ENCODE data around the gene FLVCR1.
"Not testable (repeated sequence)": the region's sequence is repeated elsewhere in the genome, so short reads cannot be mapped to it uniquely, and the experiment has no call there.

Gene FLVCR1

DNA sequence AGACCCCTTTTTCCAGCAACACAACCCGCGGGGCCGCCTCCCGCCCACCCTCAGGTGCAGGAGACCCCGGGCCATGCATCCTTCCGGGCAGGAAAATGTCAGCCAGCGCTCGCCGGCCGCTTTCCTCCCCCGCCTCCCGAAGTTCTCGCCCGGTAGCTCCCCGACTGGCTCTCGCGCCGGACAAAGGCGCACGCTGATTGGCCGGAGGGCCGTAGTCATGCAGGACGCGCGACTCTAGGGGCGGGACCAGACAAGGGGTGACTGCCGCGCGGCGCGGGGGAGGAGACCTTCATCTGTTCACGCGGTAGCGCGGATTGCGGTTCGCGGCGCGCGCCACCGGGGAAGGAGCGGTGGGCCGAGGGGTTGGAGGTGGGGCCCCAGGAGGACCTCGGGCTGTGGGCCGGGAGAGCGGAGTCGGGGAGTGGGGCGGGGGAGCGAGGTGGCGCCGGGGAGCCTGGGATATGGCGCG is at the start of gene FLVCR1:
Gene FLVCR1, plus strand, starts transcription at position 284 of the 469 bp plus-strand sequence. Its CDS starts 178 bp downstream, at position 462.
- DNase-seq (ENCODE audit: low read depth): peak; percentile 74

DNA sequence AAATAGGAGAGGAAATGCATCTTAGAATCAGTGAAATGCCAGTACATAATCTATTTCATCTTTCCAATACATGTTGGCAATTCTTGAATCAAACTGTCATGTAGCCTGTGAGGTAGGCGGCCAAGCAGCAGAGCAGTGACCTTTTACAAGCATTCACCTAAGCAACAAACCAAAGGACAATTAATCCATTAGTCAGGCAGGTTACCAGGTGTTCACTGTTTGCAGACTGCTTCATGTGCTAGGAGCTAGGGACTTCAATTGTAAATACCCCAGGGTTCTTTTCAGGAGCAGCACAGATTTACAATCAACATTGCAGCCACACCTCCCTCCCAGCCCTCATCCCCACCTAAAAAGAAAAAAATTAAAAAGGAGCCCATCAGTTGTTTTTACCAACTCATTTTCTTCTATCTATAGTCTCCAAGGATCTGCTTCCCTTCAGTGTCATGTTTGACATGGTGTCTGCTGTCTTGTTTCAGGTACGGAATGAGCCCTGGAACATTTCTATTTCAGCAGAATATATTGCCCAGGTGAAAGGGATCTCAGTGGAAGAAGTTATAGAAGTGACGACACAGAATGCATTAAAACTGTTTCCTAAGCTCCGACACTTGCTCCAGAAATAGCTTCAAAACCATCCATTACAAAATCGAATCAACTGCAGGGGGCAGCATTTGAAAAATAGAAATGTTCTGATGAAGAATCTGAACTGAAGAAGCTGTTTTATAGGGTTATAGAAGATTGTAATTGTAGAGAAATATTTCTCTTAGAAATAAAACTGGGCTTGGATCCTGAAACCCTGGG is 43.3 kb upstream of the FLVCR1 start:
- DNase-seq (ENCODE audit: low read depth): no peak

DNA sequence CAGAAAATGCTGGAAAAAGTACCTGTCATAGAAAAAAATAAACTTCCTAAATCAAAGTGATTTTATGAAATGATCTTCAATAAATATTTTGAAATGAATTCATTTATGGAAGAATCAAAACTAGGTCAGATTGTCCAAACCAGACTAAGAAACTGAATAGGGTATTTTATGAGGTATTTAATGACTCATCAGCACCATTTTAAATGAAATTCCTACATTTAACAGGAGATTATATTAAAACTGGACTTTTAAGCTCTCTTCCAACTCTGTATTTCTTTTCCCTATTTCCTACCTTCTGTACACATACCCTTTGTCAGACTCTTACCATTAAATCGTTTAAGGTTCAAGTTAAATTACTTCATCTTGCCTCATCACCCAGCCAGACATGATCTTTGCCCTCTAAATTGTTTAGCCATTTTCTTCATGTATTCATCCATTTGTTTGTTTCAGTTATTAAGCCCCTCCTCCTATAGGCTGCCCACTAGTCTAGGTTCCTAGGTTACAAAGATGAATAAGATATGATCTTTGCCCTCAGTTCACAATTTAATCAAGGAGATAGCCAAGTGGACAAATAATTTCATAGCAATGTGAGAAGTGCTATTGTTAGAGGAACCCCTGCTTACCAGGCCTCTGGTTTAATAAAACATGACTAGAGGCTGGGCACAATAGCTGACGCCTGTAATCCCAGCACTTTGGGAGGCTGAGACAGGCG is 41.4 kb upstream of the FLVCR1 start:
- no peak for DNase-seq (ENCODE audit: low read depth)

DNA sequence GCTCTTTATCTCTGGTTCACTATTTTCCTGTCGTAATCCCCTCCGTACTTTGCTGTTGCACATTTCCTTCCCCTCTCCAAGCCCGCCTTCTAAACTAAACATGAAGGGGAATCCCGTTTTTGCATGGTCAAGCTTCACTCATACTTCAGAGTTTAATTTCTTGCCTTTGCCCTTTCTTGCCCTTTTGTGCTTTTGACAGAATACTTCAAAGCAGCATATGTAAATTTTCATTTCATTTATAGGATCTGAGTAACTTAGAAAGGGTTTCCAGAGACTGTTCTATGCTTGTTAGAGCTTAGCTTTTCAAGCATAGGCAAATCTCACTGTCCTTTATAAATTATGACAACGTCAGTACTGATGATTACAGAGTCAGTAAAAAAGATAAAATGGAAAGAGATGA is 38.3 kb upstream of the FLVCR1 start:
- DNase-seq (ENCODE audit: low read depth): no peak

DNA sequence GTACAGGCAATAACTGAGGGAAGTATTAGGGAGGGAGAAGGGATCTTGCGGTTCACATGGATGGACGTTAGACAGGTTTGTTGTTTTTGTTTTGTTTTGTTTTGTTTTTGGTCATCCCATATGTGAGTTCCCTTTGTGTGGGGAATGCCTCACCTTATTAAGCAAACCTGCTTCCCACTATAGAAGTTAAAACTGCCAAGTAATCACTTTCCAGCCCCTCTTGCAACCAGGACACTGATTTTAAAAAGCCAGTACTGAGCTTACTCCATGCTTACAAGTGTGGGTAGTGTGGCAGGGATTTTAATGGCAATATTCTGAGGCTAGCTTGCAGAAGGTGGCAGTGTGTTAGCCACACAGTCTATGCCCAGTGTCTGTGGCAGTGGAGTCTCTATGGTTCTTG is 37.1 kb upstream of the FLVCR1 start:
- no peak for DNase-seq (ENCODE audit: low read depth)

DNA sequence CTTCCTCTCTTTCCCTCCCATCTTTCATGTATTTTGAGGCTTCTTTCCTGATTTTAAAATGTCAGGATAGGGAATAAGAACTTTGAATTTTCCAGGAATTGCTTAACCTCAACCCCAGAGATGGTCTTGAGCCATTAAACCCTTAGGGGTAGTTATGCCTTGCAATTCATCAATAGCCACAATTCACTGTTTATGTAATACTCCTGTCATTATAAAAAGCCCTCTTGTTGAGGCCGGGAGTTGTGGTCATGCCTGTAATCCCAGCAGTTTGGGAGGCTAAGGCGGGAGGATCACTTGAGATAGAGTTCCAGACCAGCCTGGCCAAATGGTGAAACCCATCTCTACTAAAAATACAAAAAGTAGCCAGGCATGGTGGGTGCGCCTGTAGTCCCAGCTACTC is 35.1 kb upstream of the FLVCR1 start:
- no peak for DNase-seq (ENCODE audit: low read depth)

DNA sequence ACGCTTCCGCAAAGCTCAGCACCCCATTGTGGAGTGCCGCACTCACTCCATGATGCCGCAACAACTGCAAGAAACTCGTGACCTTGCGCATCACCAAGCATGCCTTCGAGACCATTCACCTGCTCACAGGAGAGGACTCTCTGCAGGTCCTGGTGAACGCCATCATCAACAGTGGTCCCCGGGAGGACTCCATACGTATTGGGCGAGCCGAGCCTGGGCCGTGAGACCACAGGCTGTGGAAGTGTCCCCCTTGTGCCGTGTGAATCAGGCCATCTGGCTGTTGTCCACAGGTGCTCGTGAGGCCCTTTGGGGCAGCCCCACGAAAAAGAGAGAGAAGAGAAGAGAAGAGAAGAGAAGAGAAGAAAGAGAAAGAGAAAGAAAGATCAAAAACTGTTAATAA is 33.9 kb upstream of the FLVCR1 start:
- DNase-seq (ENCODE audit: low read depth): no peak

DNA sequence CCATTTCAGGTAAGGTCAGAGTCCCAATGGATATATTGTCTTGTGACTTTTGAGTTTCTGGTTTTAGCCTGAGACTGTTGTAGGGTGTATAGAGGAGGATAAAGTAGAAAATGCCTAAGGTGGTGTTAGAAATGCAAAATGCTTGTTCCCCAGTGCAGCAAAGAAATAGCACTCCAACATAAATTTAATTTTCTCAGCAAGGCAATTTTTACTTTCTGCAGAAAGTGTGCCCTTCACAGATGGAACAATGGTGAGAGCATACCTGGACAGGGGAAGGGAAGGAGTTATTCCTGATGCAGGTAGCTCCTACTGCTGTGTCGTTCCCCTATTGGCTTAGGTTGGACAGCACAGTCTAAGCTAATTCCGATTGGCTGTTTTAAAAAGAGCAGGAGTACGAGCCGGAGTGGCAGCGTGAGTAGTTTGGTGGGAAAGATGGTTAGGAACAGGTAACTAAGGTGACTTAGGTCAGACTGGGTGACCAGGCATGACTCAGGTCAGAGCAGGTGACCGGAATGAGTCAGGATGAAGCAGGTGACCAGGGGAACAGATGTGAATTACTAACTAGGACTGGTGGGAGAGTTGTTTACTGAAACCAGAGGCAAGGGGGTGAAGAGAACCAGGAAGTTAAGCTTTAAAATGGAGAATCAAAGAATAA is 32.1 kb upstream of the FLVCR1 start:
- no peak for DNase-seq (ENCODE audit: low read depth)

DNA sequence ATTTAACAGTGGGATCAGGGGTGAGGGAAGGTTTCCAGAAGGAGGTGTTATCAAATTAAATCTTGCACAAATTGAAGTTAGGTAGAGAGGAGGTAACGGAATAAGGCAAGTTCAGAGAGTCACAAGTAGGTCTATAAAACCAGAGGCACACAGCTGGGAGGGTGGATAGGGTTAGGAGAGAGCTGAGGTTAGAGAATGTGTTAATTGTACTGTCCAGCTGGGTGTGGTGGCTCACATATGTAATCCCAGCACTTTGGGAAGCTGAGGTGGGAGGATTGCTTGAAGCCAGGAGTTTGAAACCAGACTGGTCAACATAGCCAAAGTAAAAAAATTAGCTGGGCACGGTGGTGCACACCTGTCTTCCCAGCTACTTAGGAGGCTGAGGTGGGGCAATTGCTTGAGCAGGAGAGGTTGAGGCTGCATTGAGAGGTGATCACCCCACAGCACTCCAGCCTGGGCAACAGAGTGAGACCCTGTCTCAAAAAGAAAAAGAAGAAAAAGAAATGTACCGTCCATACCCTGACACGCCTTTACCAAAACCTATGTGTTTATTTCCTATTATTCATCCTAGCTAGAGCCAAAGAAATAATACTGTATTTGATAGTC is 30.8 kb upstream of the FLVCR1 start:
- no peak for DNase-seq (ENCODE audit: low read depth)

DNA sequence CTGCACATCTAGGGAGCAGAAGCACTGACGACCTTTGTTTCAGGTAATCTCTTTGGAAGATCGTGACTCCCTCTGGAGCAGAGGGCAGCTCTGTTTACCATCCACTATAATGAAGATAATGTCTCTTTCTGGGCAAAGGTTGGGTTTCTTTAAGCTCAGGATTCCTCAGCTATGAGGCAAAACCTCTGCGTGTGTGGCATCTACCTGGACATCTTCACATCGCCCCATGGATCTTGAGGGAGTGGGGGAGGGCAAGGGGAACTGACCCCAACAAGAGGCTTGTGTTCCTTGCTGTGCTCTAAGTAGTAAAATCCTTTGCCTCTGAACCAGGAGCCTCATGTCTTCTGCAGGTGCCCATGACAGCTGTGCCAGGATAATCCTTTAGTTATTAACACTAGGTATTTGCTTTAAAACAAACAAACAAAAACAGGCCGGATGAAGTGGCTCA is 30.2 kb upstream of the FLVCR1 start:
- no peak for DNase-seq (ENCODE audit: low read depth)

DNA sequence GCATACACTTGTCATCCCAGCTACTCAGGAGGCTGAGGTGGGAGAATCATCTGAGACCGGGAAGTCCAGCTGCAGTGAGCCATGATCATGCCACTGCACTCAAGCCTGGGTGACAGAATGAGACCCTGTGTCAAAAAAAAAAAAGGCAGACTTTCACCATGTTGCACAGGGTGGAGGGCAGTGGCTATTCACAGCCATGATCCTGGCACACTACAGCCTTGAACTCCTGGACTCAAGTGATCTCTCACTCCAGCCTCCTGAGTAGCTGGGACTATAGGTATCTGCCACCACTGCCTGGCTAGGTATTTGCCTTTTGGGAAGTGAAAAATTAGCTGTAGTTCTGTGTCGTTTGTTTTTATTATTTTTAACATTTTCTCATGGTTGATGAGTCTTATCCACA is 29.7 kb upstream of the FLVCR1 start:
- DNase-seq (ENCODE audit: low read depth): no peak

DNA sequence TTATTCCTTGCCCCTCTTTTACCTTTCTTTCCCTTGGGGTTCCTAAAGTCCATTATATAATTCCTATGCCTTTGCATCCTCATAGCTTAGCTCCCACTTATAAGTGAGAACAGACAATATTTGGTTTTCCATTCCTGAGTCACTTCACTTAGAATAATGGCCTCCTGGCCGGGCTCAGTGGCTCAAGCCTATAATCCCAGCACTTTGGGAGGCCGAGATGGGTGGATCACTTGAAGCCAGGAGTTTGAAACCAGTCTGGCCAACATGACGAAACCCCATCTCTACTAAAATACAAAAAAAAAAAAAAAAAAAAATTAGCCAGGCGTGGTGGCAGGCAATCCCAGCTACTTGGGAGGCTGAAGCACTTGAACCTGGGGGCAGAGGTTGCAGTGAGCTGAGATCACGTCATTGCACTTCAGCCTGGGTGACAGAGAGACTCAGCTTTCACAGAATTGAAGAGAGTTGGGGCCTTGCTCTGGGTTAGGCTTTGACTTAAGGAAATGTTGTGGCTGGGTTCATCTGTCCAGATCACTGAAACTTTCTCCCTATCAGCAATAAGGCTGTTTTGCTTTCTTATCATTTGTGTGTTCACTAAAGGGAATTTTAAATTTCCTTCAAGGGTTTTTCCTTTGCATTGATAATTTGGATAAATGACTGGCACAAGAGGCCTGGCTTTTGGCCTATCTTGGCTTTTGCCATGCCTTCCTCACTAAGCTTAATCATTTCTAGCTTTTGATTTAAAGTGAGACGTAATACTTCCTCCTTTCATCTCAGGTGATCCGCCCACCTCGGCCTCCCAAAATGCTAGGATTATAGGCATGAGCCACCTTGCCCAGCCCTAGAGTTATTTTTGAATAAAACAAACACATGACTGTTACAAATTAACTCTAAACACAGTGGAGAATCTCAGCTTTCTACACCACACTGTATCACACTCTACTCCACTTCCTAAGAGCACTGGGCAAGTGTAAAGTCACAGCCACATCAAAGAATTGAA is 24.6 kb upstream of the FLVCR1 start:
- DNase-seq (ENCODE audit: low read depth): not testable (repeated sequence)

DNA sequence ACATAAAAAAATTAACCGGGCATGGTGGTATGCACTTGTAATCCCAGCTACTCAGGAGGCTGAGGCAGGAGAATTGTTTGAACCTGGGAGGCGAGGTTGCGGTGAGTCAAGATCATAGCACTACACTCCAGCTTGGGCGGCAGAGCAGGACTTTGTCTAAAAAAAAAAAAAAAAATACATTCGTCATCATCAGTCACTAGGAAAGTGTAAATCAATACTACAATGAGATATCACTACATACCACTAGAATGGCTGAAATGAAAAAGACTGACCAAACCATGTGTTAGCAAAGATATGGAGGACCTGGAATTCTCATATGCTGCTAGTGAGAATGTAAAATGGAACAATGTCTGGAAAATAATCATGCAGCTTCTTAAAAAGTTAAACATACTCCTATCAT is 19.9 kb upstream of the FLVCR1 start:
- DNase-seq (ENCODE audit: low read depth): no peak

DNA sequence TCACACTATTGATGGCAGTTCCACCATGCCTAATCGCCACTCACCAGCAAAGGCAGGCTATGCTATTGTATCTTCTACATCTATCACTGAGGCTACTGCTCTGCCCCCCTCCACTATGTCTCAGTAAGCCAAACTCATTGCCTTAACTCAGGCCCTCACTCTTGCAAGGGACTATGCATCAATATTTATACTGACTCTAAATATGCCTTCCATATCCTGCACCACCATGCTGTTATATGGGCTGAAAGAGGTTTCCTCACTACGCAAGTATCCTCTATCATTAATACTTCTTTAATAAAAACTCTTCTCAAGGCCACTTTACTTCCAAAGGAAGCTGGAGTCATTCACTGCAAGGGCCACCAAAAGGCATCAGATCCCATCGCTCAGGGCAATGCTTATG is 13.6 kb upstream of the FLVCR1 start:
- not testable (repeated sequence) for DNase-seq (ENCODE audit: low read depth)

DNA sequence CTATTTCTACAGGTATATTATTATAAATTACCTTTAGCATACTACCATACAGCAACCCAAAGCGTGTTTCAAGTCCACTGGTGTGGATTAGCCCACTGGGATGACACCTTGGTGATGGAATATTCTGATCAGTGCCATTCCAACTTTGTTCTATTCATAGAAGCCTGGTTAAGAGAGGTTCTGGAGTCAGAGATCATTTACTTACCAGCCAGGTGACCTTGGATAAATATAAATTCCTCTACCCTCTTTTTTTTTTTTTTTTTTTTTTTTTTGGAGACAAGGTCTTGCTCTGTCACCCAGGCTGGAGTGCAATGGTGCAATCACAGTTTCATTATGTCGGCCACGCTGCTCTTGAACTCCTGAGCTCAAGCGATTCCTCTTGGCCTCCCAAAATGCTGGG is 10.5 kb upstream of the FLVCR1 start, which contains the start of gene SPATA45:
Gene SPATA45, minus strand, starts transcription at position 101 of the 400 bp plus-strand sequence. CDS start 11,500 bp downstream, outside the sequence.
- DNase-seq (ENCODE audit: low read depth): no peak

DNA sequence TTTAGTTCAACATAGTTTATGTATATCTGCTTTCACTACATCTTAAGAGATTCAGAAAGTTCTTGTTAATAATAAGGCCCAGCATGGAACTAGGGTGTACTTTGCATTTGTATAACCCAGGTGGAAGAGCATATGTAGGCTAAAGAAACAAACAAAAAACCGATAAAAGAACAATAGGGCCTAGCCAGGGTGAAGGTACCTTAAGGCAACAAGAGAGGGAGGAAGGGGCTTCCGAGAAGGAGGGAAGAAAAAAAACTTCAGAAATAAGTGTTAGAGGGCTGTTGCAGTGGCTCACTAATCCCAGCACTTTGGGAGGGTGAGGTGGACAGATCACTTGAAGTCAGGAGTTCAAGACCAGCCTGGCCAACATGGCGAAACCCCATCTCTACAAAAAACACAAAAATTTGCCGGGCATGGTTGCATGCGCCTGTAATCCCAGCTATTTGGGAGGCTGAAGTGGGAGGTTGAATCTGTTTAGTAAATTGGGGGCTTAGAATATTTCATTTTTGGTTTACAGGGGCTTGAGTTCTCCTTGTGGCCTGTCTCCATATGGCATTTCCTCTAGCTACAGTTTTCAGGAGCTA is 5.9 kb upstream of the FLVCR1 start:
- DNase-seq (ENCODE audit: low read depth): no peak

DNA sequence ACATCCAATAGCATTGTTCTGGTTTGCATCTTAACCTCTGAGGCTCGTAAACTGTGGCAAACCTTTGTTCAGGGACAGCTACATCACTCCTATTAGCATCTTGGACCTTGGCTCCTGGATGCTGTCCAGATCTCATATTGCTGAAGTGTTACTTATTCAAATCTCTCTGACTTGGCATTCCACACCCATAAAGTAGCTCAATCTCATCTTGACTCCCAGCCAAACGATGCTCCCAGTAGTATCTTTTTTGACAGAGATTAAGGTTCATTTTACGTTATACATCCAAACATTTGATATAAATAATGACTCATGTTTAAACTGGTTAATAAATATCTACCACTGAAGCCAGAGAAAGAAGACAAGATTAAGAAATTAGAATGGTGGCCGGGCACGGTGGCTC is 4.4 kb upstream of the FLVCR1 start:
- DNase-seq (ENCODE audit: low read depth): no peak

DNA sequence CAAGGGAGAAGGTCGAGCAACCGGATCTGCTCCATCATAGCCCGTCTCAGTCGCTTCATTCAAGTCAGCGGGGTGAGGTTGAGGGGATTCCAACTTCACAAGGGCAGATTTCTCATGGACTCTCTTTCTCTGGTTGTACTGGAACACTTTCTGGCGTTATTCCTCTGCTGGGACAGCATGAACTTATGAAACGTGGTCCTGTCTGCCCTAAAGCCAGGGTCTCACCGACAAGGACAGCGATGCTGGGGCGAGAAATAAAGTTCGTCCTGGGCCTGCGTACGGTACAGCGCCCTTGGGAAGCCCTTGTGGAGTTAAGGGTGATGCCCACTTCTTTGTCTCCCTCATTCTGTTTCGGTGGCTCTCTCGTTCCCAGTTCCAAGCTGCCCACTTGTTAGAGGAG is 1.3 kb upstream of the FLVCR1 start:
- DNase-seq (ENCODE audit: low read depth): no peak

DNA sequence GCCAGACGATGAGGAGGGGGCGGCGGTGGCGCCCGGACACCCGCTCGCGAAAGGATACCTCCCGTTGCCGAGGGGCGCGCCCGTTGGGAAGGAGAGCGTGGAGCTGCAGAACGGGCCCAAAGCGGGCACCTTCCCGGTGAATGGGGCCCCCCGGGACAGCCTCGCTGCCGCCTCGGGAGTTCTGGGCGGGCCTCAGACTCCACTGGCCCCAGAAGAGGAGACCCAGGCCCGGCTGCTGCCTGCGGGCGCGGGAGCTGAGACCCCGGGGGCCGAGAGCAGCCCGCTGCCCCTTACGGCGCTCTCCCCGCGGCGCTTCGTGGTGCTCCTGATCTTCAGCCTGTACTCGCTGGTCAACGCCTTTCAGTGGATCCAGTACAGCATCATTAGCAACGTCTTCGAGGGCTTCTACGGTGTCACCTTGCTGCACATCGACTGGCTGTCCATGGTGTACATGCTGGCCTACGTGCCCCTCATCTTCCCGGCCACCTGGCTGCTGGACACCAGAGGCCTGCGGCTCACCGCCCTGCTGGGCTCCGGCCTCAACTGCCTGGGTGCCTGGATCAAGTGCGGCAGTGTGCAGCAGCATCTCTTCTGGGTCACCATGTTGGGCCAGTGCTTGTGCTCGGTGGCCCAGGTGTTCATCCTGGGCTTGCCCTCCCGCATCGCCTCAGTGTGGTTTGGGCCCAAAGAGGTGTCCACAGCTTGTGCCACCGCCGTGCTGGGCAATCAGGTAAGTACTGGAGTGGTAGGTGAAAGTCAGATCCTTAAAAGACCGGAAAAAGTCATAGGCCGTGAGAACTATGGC is 588 bp downstream of the FLVCR1 start:
- DNase-seq (ENCODE audit: low read depth): no peak

All from stimulated activated CD8-positive, alpha-beta memory T cell treated with anti-CD3 and anti-CD28 coated beads, Interleukin-15, amount 100 ng/mL, for 1 hour (primary cell).